CD14-positive monocyte (primary cell): Measurements from ENCODE around the gene IP6K1. TPM values are rescaled to one million over a fixed set of nuclear protein-coding genes. Genes with fewer than 3 reads are reported as not detected.

Experiments
- DNase-seq, 3 donors: peaks; one replicate each; pipeline ENCODE4 v3.0.0-alpha.2; 2011 to 2022
- H2AFZ ChIP-seq: 2 replicates; pipeline ENCODE4 v1.6.0; 2012; ENCODE audit warnings: mild to moderate bottlenecking, low read depth, low read length, inconsistent platforms; ENCODE audit not compliant: insufficient read depth, poor library complexity, severe bottlenecking
- H3K27ac ChIP-seq, 2 donors: 1 replicate in 1 of 2; 2 replicates in 1 of 2; pipeline ENCODE4 v1.5.1; 2012 to 2013; ENCODE audit warnings: low read length in 2 of 2, control low read depth in 1 of 2, inconsistent platforms in 1 of 2, low read depth in 1 of 2, mild to moderate bottlenecking in 1 of 2
- H3K27me3 ChIP-seq, 2 donors: one replicate each; pipeline versions ENCODE4 v1.6.0 to v1.6.1; 2011 to 2013; ENCODE audit warnings: low read length in 2 of 2; ENCODE audit not compliant: control insufficient read depth in 2 of 2, insufficient read depth in 2 of 2
- H3K36me3 ChIP-seq, 2 donors: replicated peaks in 1 of 2; 1 replicate in 1 of 2; 2 replicates in 1 of 2; pipeline versions ENCODE4 v1.5.1 to v1.6.1; 2012 to 2013; ENCODE audit warnings: low read length in 2 of 2, control low read depth in 1 of 2, inconsistent platforms in 1 of 2, mild to moderate bottlenecking in 1 of 2; ENCODE audit not compliant: insufficient read depth in 2 of 2, control insufficient read depth in 1 of 2
- H3K4me1 ChIP-seq, 2 donors: 1 replicate in 1 of 2; 2 replicates in 1 of 2; pipeline versions ENCODE4 v1.5.1 to v1.6.1; 2012 to 2013; ENCODE audit warnings: low read length in 2 of 2, control low read depth in 1 of 2, inconsistent platforms in 1 of 2, mild to moderate bottlenecking in 1 of 2, moderate library complexity in 1 of 2; ENCODE audit not compliant: insufficient read depth in 2 of 2, control insufficient read depth in 1 of 2
- H3K4me2 ChIP-seq: replicated peaks from 2 replicates; pipeline ENCODE3; 2012; ENCODE audit warnings: low read length, moderate library complexity, mild to moderate bottlenecking; ENCODE audit not compliant: poor library complexity, severe bottlenecking; ENCODE audit errors: extremely low read depth
- H3K4me3 ChIP-seq, 3 experiments: fragments of 200-600 bp in 1 of 3; sonication (generic) in 1 of 3; replicated peaks in 1 of 3; 1 replicate in 2 of 3; 2 replicates in 1 of 3; pipeline ENCODE4 v1.5.1; 2011 to 2013; ENCODE audit warnings: low read length in 3 of 3, mild to moderate bottlenecking in 3 of 3, control low read depth in 2 of 3, low read depth in 2 of 3, inconsistent platforms in 1 of 3, moderate library complexity in 1 of 3
- H3K79me2 ChIP-seq: 2 replicates; pipeline ENCODE4 v1.6.0; 2012; ENCODE audit warnings: mild to moderate bottlenecking, control low read depth, inconsistent platforms, low read length, moderate library complexity; ENCODE audit not compliant: insufficient read depth
- H3K9ac ChIP-seq: 2 replicates; pipeline ENCODE4 v1.6.0; 2017; ENCODE audit warnings: low read length, mild to moderate bottlenecking; ENCODE audit not compliant: insufficient read depth, poor library complexity, severe bottlenecking
- H3K9me3 ChIP-seq, 2 donors: replicated peaks in 1 of 2; 1 replicate in 1 of 2; 2 replicates in 1 of 2; pipeline versions ENCODE4 v1.5.1 to v1.6.1; 2012 to 2013; ENCODE audit warnings: low read length in 2 of 2, control low read depth in 1 of 2; ENCODE audit not compliant: control insufficient read depth in 1 of 2, insufficient read depth in 1 of 2
- H4K20me1 ChIP-seq: 2 replicates; pipeline ENCODE4 v1.6.0; 2012; ENCODE audit warnings: mild to moderate bottlenecking, low read length, control low read depth, moderate library complexity; ENCODE audit not compliant: insufficient read depth
- H3K27ac Mint-ChIP-seq, 7 donors: one replicate each; pipeline ENCODE4 v1.8.0; 2020; ENCODE audit warnings: mild to moderate bottlenecking in 7 of 7, mixed read lengths in 7 of 7, moderate library complexity in 6 of 7, inconsistent platforms in 2 of 7
- H3K27me3 Mint-ChIP-seq, 3 donors: one replicate each; pipeline ENCODE4 v1.8.0; 2021 to 2022; ENCODE audit warnings: low read depth in 3 of 3, mild to moderate bottlenecking in 3 of 3, mixed read lengths in 3 of 3, moderate library complexity in 3 of 3, inconsistent platforms in 1 of 3
- H3K36me3 Mint-ChIP-seq, 2 donors: one replicate each; pipeline ENCODE4 v1.8.0; 2020; ENCODE audit warnings: mixed read lengths in 2 of 2, inconsistent platforms in 1 of 2, mild to moderate bottlenecking in 1 of 2
- H3K4me1 Mint-ChIP-seq: one replicate; pipeline ENCODE4 v1.8.0; 2020; ENCODE audit warnings: mild to moderate bottlenecking, mixed read lengths
- H3K4me3 Mint-ChIP-seq, 2 donors: one replicate each; pipeline ENCODE4 v1.8.0; 2020; ENCODE audit warnings: mild to moderate bottlenecking in 2 of 2, mixed read lengths in 2 of 2, moderate library complexity in 1 of 2
- H3K9me3 Mint-ChIP-seq, 7 donors: one replicate each; pipeline ENCODE4 v1.8.0; 2020 to 2022; ENCODE audit warnings: mixed read lengths in 7 of 7, mild to moderate bottlenecking in 6 of 7, moderate library complexity in 6 of 7, inconsistent platforms in 2 of 7
- WGBS: methylation state at CpG from one replicate; pipeline ENCODE4 v1.1.5; 2013; ENCODE audit warnings: missing lambda C conversion rate; ENCODE audit not compliant: insufficient coverage; 5-methylcytosine and 5-hydroxymethylcytosine counted together
- intact Hi-C, 2 donors: fragments of 100-400 bp; cut with micrococcal nuclease; formaldehyde crosslinking; loops; one replicate each; pipeline versions ENCODE4 v1.15.0 to v1.15.1; 2023
- polyA plus RNA-seq, 3 donors: library from polyadenylated mRNA; depleted of rRNA in 1 of 3; unstranded in 2 of 3; stranded (reverse) in 1 of 3; fragments of 300-500 nt in 2 of 3; fragments of >200 nt in 1 of 3; fragmentation: Illumina TruSeq in 2 of 3; gene quantifications; 1 replicate in 2 of 3; 2 replicates in 1 of 3; pipeline ENCODE4 v1.2.3, GENCODE V29; 2012 to 2021
- TF ChIP-seq, protein P1 (sequence below): fragments of 200-600 bp; IDR thresholded peaks from one replicate; pipeline ENCODE4 v1.8.0; 2022; ENCODE audit warnings: antibody characterized with exemption, mild to moderate bottlenecking

The IP6K1 gene
- polyA plus RNA-seq, 3 donors, result 15.8 to 27.1 (median 16.1) TPM

DNA sequence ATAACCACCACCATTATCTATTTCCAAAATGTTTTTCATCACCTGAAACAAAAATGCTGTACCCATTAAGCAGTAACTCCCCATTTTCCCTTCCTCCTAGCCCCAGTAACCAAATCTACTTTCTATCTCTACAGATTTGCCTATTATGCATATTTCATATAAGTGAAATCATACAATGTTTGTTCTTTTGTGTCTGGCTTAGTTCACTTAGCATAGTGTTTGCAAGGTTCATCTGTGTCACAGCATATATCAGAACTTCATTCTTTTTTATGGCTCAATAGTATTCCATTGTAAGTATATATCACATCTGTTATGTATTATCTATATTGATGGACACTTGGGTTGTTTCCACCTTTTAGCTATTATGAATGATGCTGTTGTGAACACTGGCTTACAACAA, 45.9 kb downstream of the IP6K1 start:
- H3K4me2 ChIP-seq, result no peak overlapping the region
- TF ChIP-seq, protein P1, sequence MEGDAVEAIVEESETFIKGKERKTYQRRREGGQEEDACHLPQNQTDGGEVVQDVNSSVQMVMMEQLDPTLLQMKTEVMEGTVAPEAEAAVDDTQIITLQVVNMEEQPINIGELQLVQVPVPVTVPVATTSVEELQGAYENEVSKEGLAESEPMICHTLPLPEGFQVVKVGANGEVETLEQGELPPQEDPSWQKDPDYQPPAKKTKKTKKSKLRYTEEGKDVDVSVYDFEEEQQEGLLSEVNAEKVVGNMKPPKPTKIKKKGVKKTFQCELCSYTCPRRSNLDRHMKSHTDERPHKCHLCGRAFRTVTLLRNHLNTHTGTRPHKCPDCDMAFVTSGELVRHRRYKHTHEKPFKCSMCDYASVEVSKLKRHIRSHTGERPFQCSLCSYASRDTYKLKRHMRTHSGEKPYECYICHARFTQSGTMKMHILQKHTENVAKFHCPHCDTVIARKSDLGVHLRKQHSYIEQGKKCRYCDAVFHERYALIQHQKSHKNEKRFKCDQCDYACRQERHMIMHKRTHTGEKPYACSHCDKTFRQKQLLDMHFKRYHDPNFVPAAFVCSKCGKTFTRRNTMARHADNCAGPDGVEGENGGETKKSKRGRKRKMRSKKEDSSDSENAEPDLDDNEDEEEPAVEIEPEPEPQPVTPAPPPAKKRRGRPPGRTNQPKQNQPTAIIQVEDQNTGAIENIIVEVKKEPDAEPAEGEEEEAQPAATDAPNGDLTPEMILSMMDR, result no peak
- H3K4me3 ChIP-seq, result no peak overlapping the region
- no peak overlapping the region for H3K27ac ChIP-seq
- no peak for DNase-seq
- no peaks in the 10 kb centered on the region for H3K9me3 ChIP-seq
- no peaks in the 10 kb centered on the region for H3K27me3 ChIP-seq
- Mint-ChIP-seq H3K4me1 (no peaks in the 10 kb centered on the region), H3K9me3 (no peaks in the 10 kb centered on the region), H3K4me3 (no peak overlapping the region), H3K27me3 (peaks cover 0 to 3% (median 0%) of the 10 kb centered on the region in 3 donors), H3K36me3 (peaks cover 44 to 74% of the 10 kb centered on the region in 2 donors), H3K27ac (no peak overlapping the region)
- H4K20me1 ChIP-seq, result peaks cover 40% of the 10 kb centered on the region
- intact Hi-C loops, result no loop called here
- no peaks in the 10 kb centered on the region for H3K4me1 ChIP-seq
- peaks cover 48 to 85% of the 10 kb centered on the region in 2 donors for H3K36me3 ChIP-seq
- H3K79me2 ChIP-seq, result peaks cover 12% of the 10 kb centered on the region
- no peak overlapping the region for H2AFZ ChIP-seq
- no peak overlapping the region for H3K9ac ChIP-seq

DNA sequence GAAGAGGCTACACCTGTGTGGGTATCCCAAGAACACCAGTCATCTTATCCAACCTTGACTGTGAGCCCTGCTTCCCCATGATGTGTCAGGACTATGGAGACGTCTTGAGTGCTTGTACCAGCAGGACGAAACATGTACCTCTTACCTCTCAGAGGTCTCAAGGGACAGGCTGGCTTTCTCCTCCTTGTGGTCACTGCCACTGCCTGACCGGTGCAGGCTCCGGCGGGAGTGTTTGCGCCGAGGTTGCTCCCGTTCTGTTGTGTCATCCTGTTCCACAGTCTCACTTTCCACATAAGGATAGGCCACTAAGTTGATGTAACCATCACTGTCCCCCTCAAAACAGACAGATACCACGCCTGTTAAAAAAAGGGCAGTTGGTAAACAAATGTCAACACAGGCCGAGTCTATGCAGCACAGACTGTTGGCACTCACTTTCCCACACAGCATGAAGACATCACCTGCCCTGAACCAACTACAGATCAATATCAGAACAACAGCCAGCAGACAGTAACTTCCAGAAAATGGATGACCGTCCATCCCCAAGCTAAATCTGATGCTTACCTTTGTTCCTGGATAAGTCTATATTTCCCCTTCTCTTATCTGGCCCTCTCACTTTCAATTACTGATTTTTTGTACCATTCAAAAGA, 48.2 kb downstream of the IP6K1 start:
- Histone ChIP-seq H3K4me1 (peaks cover 12 to 13% of the 10 kb centered on the region in 2 donors), H3K4me2 (no peak overlapping the region), H4K20me1 (peaks cover 38% of the 10 kb centered on the region), H3K4me3 (no peak overlapping the region), H3K9me3 (no peaks in the 10 kb centered on the region), H3K36me3 (peaks cover 54 to 79% of the 10 kb centered on the region in 2 donors), H2AFZ (no peak overlapping the region), H3K9ac (no peak overlapping the region), H3K27ac (no peak overlapping the region), H3K79me2 (peaks cover 9% of the 10 kb centered on the region), H3K27me3 (no peaks in the 10 kb centered on the region)
- Mint-ChIP-seq H3K4me3 (no peak overlapping the region), H3K4me1 (peaks cover 16% of the 10 kb centered on the region), H3K27me3 (peaks cover 0 to 3% (median 0%) of the 10 kb centered on the region in 3 donors), H3K27ac (peak overlapping the region in 2 of 7 donors; percentile 18 to 65), H3K36me3 (peaks cover 45 to 74% of the 10 kb centered on the region in 2 donors), H3K9me3 (no peaks in the 10 kb centered on the region)
- WGBS, result 97% methylated on average over 8 of the region's 11 CpGs
- TF ChIP-seq, protein P1, result no peak
- intact Hi-C loops, result no loop called here
- no peak for DNase-seq
